K562 (cell line): Measurements from ENCODE around the gene FBP1. TPM values are rescaled to one million over a fixed set of nuclear protein-coding genes. Genes with fewer than 3 reads are reported as not detected.

Source experiments
- ATAC-seq: fragments of 200-7000 bp; cut with Tn5 transposase; 3 replicates; pipeline ENCODE4 v1.9.1; 2020; ENCODE audit warnings: moderate library complexity
- BruUV-seq: library from RNA; stranded (reverse); fragments of 400-500 nt; replicated peaks from 2 replicates; lab custom pipeline; 2021; lab: Mats Ljungman, UMichigan
- CTCF ChIA-PET: fragments of 300-600 bp; formaldehyde crosslinking; extraction: SDS; loops from one replicate; lab custom pipeline; 2021; ENCODE audit warnings: low intra/inter-chr PET ratio; lab: Yijun Ruan, JAX
- POLR2A ChIA-PET: fragments of 300-600, 350-650 bp; sonication (Branson Sonifier 250); formaldehyde crosslinking; extraction: SDS; loops from one replicate; lab custom pipeline; 2021; ENCODE audit warnings: antibody characterized with exemption, inconsistent platforms; lab: Yijun Ruan, JAX
- DNase-seq, 4 experiments: peaks; one replicate each; pipeline versions ENCODE4 v3.0.0 to v3.0.0-alpha.2; 2011 to 2018; ENCODE audit warnings: low spot score in 3 of 4, mixed read lengths in 3 of 4; ENCODE audit errors: extremely low read depth in 1 of 4
- FAIRE-seq: peaks from 2 replicates; lab custom pipeline; 2011; peaks lifted over from hg19 to GRCh38; lab: Jason Lieb, UNC
- H2AFZ ChIP-seq: 2 replicates; pipeline ENCODE4 v1.6.0; 2011; ENCODE audit warnings: low read depth, low read length, control low read depth, inconsistent platforms
- H3K27ac ChIP-seq: fragments of 200-600 bp; 3 replicates; pipeline ENCODE4 v1.8.0; 2011; ENCODE audit warnings: low read depth, mild to moderate bottlenecking, control low read depth, inconsistent platforms, low read length, moderate library complexity, mixed read lengths; ENCODE audit errors: extremely low read depth
- H3K27me3 ChIP-seq, 2 experiments: fragments of 300-600 bp in 1 of 2; 2 replicates in 1 of 2; 3 replicates in 1 of 2; pipeline versions ENCODE4 v1.6.0 to v1.8.0; 2011; ENCODE audit warnings: inconsistent platforms in 2 of 2, low read length in 2 of 2, mild to moderate bottlenecking in 1 of 2, mixed read lengths in 1 of 2, moderate library complexity in 1 of 2; ENCODE audit not compliant: control insufficient read depth in 2 of 2, insufficient read depth in 2 of 2
- H3K36me3 ChIP-seq: fragments of 300-600 bp; 3 replicates; pipeline ENCODE4 v1.8.0; 2011; ENCODE audit warnings: mild to moderate bottlenecking, low read length, inconsistent platforms; ENCODE audit not compliant: control insufficient read depth, insufficient read depth
- H3K4me1 ChIP-seq, 2 experiments: fragments of 200-600 bp in 1 of 2; replicated peaks in 1 of 2; 2 replicates in 1 of 2; 3 replicates in 1 of 2; pipeline versions ENCODE4 v1.5.1 to v1.8.0; 2011; ENCODE audit warnings: inconsistent platforms in 2 of 2, low read length in 2 of 2, mild to moderate bottlenecking in 1 of 2, mixed read lengths in 1 of 2, moderate library complexity in 1 of 2; ENCODE audit not compliant: control insufficient read depth in 2 of 2, insufficient read depth in 2 of 2
- H3K4me2 ChIP-seq: 2 replicates; pipeline ENCODE4 v1.6.1; 2011; ENCODE audit warnings: low read length, control low read depth, inconsistent platforms, mixed read lengths; ENCODE audit not compliant: insufficient read depth
- H3K4me3 ChIP-seq: fragments of 200-600 bp; sonication (generic), shearing (Covaris generic); 2 replicates; pipeline ENCODE4 v1.5.1; 2016; ENCODE audit warnings: control low read depth, inconsistent platforms
- H3K79me2 ChIP-seq: fragments of 200-600 bp; 3 replicates; pipeline ENCODE4 v1.8.0; 2011; ENCODE audit warnings: low read length, inconsistent platforms; ENCODE audit not compliant: control insufficient read depth, insufficient read depth
- H3K9ac ChIP-seq, 2 experiments: 2 replicates each; pipeline versions ENCODE4 v1.6.0 to v1.6.1; 2011; ENCODE audit warnings: low read depth in 2 of 2, low read length in 2 of 2, control low read depth in 1 of 2, inconsistent platforms in 1 of 2, mild to moderate bottlenecking in 1 of 2, mixed read lengths in 1 of 2; ENCODE audit not compliant: insufficient read depth in 1 of 2
- H3K9me1 ChIP-seq: one replicate; pipeline ENCODE4 v1.6.0; 2011; ENCODE audit warnings: inconsistent platforms, mild to moderate bottlenecking, low read length, moderate library complexity; ENCODE audit not compliant: control insufficient read depth, insufficient read depth
- H3K9me3 ChIP-seq: replicated peaks from 2 replicates; pipeline ENCODE4 v1.5.1; 2011; ENCODE audit warnings: low read depth, low read length, inconsistent platforms; ENCODE audit not compliant: control insufficient read depth, insufficient read depth
- H4K20me1 ChIP-seq: replicated peaks from 2 replicates; pipeline ENCODE4 v1.6.1; 2011; ENCODE audit warnings: low read length, inconsistent platforms, mixed read lengths; ENCODE audit not compliant: control insufficient read depth, insufficient read depth
- BRD4 ChIP-seq: fragments of 200-600 bp; sonication (generic); IDR thresholded peaks from 2 replicates; pipeline ENCODE4 v1.6.1; 2017; ENCODE audit warnings: inconsistent platforms
- CBX2 ChIP-seq: fragments of 200-600 bp; sonication (generic); IDR thresholded peaks from one replicate; pipeline ENCODE4 v1.6.1; 2012; ENCODE audit warnings: mild to moderate bottlenecking, low read length, inconsistent platforms; ENCODE audit not compliant: insufficient read depth, poor library complexity, severe bottlenecking
- COPS2 ChIP-seq: fragments of 450-650 bp; conservative IDR thresholded peaks from 2 replicates; pipeline ENCODE4 v1.6.1; 2016; ENCODE audit warnings: mild to moderate bottlenecking, moderate library complexity
- ELF1 ChIP-seq: fragments of 200-800 bp; sonication (Bioruptor generic); IDR thresholded peaks from 2 replicates; pipeline ENCODE4 v1.6.1; 2016; ENCODE audit warnings: missing genetic modification characterization, missing compliant biosample characterization
- FIP1L1 ChIP-seq: fragments of 200-400 bp; formaldehyde crosslinking; IDR thresholded peaks from 2 replicates; pipeline ENCODE4 v1.6.1; 2018; ENCODE audit warnings: mild to moderate bottlenecking, low read depth, low read length; ENCODE audit not compliant: poor library complexity, severe bottlenecking
- HMGN3 ChIP-seq: IDR thresholded peaks from 2 replicates; pipeline ENCODE4 v1.6.1; 2011; ENCODE audit warnings: borderline replicate concordance, low read depth, mild to moderate bottlenecking, mixed read lengths, low read length; ENCODE audit not compliant: insufficient read length; ENCODE audit errors: extremely low read depth
- NRF1 ChIP-seq, 2 experiments: fragments of 450-650 bp; IDR thresholded peaks in 1 of 2; conservative IDR thresholded peaks in 1 of 2; 2 replicates each; pipeline ENCODE4 v1.6.1; 2014; ENCODE audit warnings: mild to moderate bottlenecking in 2 of 2
- PML ChIP-seq: IDR thresholded peaks from 2 replicates; pipeline ENCODE4 v1.6.1; 2012; ENCODE audit warnings: low read length, inconsistent platforms
- POLR3A ChIP-seq: IDR thresholded peaks from 2 replicates; pipeline ENCODE4 v1.6.1; 2011; ENCODE audit warnings: borderline replicate concordance, mild to moderate bottlenecking, moderate library complexity; ENCODE audit not compliant: insufficient read length, insufficient read depth; ENCODE audit errors: extremely low read depth
- RAD51 ChIP-seq: fragments of 450-650 bp; IDR thresholded peaks from 2 replicates; pipeline ENCODE4 v1.7.1; 2016; ENCODE audit warnings: low read depth, mild to moderate bottlenecking, borderline replicate concordance
- RBM15 ChIP-seq: fragments of 200-400 bp; formaldehyde crosslinking; IDR thresholded peaks from 2 replicates; pipeline ENCODE4 v1.6.1; 2018; ENCODE audit warnings: mild to moderate bottlenecking, low read length, moderate library complexity; ENCODE audit not compliant: insufficient read depth
- SMAD1 ChIP-seq: fragments of 150-350 bp; IDR thresholded peaks from 2 replicates; pipeline ENCODE4 v1.6.1; 2014; ENCODE audit warnings: low read length, low read depth; ENCODE audit not compliant: partially characterized antibody
- ZNF140 ChIP-seq: fragments of 250-450 bp; sonication (Bioruptor Pico); IDR thresholded peaks from 2 replicates; pipeline ENCODE4 v1.8.0; 2021; ENCODE audit warnings: moderate library complexity, mild to moderate bottlenecking, inconsistent platforms
- ZNF175 ChIP-seq: fragments of 200-800 bp; sonication (Bioruptor generic); IDR thresholded peaks from 2 replicates; pipeline ENCODE4 v1.6.1; 2016; ENCODE audit warnings: low read depth, mild to moderate bottlenecking, missing genetic modification characterization, missing compliant biosample characterization
- ZNF24 ChIP-seq: fragments of 450-650 bp; IDR thresholded peaks from 2 replicates; pipeline ENCODE4 v1.6.1; 2016
- WGBS: fragments of 100-300 bp; shearing (Covaris generic); methylation state at CpG from one replicate; pipeline ENCODE4 v1.1.6; 2016; ENCODE audit warnings: low coverage, mixed read lengths; ENCODE audit not compliant: insufficient coverage; ENCODE audit errors: missing lambda C conversion rate; 5-methylcytosine and 5-hydroxymethylcytosine counted together
- in situ Hi-C: fragments of 300-500 bp; cut with MboI; formaldehyde crosslinking; loops from 4 replicates; pipeline ENCODE4 v1.15.0; 2018; ENCODE audit warnings: inconsistent platforms, mixed read lengths
- intact Hi-C: fragments of 100-400 bp; cut with micrococcal nuclease; formaldehyde crosslinking; loops from 2 replicates; pipeline ENCODE4 v1.14.2; 2022
- polyA plus RNA-seq, 8 experiments: library from polyadenylated mRNA; depleted of rRNA in 4 of 8; stranded (reverse) in 5 of 8; unstranded in 3 of 8; fragments of >200 nt; fragmentation: Nextera tagmentation in 2 of 8; fragmentation: Illumina TruSeq in 1 of 8; extraction: Ambion mirVana in 2 of 8; extraction: Trizol in 1 of 8; gene quantifications; 2 replicates each; pipeline versions ENCODE4 v1.2.1 to v1.2.3, GENCODE V29; 2011 to 2014; ENCODE audit warnings: inconsistent platforms in 1 of 8, missing spikeins in 1 of 8
- total RNA-seq, 7 experiments: library from RNA; depleted of rRNA in 6 of 7; stranded (reverse); fragments of >200 nt in 6 of 7; fragmentation: Illumina TruSeq in 2 of 7; extraction: Trizol in 2 of 7; gene quantifications; 2 replicates each; pipeline versions ENCODE4 v1.2.1 to v1.2.3, GENCODE V29; 2011 to 2021; ENCODE audit warnings: low replicate concordance in 1 of 7

The FBP1 gene
- total and polyA plus RNA-seq, 9 of the 15 experiments (the other 6 are each of a cell fraction or from before 2014, with no cell fraction given), result 0.24 TPM; not detected in 8

DNA sequence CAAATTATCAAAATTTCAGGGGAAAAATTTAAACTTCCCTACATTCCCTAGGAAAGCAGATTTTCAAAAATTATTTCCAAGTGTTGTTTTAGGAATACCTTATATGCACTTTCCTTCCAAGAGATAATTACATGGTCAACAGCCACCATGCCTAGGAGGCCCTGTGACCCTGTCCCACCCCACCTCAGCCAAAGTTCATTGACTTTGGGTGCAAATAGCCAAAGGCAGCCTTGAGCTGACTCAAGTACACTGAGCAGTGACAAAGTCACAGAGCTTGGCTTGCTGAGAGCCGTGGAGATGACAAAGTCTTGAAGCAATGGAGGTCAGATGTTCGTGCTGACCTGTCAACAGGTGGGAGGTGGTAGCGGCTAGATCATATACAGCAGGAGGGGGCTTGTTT lies 24.3 kb upstream of the FBP1 start:
- H3K4me2 ChIP-seq, result no peak overlapping the region
- POLR2A ChIA-PET, result interaction anchor here (1.0 kb wide), 1 partner anchor 17 kb away, joined by 3 read pairs; no protein-coding TSS in a partner anchor
- BruUV-seq, result no TSS peak

GRCh38 chr9:94663140-94663539 lies 23.8 kb upstream of the FBP1 start:
- intact Hi-C loops, result no loop called here
- H3K79me2 ChIP-seq, result no peaks in the 10 kb centered on the region
- no peak for DNase-seq
- H2AFZ ChIP-seq, result no peak overlapping the region
- BruUV-seq, result no TSS peak
- H3K4me3 ChIP-seq, result no peak overlapping the region
- H3K4me1 ChIP-seq, result no peaks in the 10 kb centered on the region
- H3K9me3 ChIP-seq, result no peaks in the 10 kb centered on the region
- POLR2A ChIA-PET, result interaction anchor here (1.0 kb wide), 1 partner anchor 18 kb away, joined by 3 read pairs; no protein-coding TSS in a partner anchor
- in situ Hi-C loops, result no loop called here
- CTCF ChIA-PET, result no interaction called here
- no peaks in the 10 kb centered on the region for H3K36me3 ChIP-seq
- H3K9ac ChIP-seq, result no peak overlapping the region
- no peak overlapping the region for H3K27ac ChIP-seq
- H3K27me3 ChIP-seq, result peaks cover 22 to 31% of the 10 kb centered on the region in 2 experiments; a peak in 4 of 5 replicates
- H3K9me1 ChIP-seq, result no peaks in the 10 kb centered on the region
- WGBS, result 2% methylated on average over 8 of the region's 8 CpGs
- no peaks in the 10 kb centered on the region for H4K20me1 ChIP-seq
- no peak for ATAC-seq
- no peak overlapping the region for H3K4me2 ChIP-seq
- no peak for FAIRE-seq
- TF ChIP-seq ZNF175 (no peak), RBM15 (no peak), ZNF140 (CRISPR knock-in tag) (no peak), RAD51 (no peak), POLR3A (no peak), PML (no peak), BRD4 (no peak), SMAD1 (no peak), CBX2 (no peak), ELF1 (no peak), FIP1L1 (no peak), NRF1 (conservative IDR thresholded peaks at IDR 0.05 in 1 of 2, IDR thresholded peaks at IDR 0.05 in 1 of 2) (no peak), HMGN3 (no peak)

More for the DNA sequence above, 24.3 kb upstream of the FBP1 start:
- intact Hi-C loops (no loop called here), in situ Hi-C loops (no loop called here)
- Histone ChIP-seq H3K4me3 (no peak overlapping the region), H4K20me1 (no peaks in the 10 kb centered on the region), H3K36me3 (no peaks in the 10 kb centered on the region), H3K9me1 (no peaks in the 10 kb centered on the region), H3K9me3 (no peaks in the 10 kb centered on the region), H3K4me1 (no peaks in the 10 kb centered on the region), H3K79me2 (no peaks in the 10 kb centered on the region), H3K9ac (no peak overlapping the region), H3K27me3 (peaks cover 22 to 29% of the 10 kb centered on the region in 2 experiments; a peak in 4 of 5 replicates), H2AFZ (no peak overlapping the region), H3K27ac (no peak overlapping the region)
- CTCF ChIA-PET, result no interaction called here
- 0% methylated on average over 3 of the region's 3 CpGs for WGBS
- no peak for FAIRE-seq
- TF ChIP-seq COPS2, result no peak
- no peak for TF ChIP-seq ZNF24
- ATAC-seq, result no peak
- DNase-seq, result no peak
